Neuronal stem cell (in vitro differentiated cells): Measurements from ENCODE around the gene SLC11A1.

Source experiments
- DNase-seq: peaks from one replicate; pipeline ENCODE4 v3.0.0-alpha.2; 2013; ENCODE audit warnings: low spot score
- H2AFZ ChIP-seq: one replicate; pipeline ENCODE4 v1.6.1; 2013; ENCODE audit warnings: mild to moderate bottlenecking, low read length, inconsistent platforms
- H2AK5ac ChIP-seq: 2 replicates; pipeline ENCODE4 v1.6.1; 2013; ENCODE audit warnings: low read depth, mild to moderate bottlenecking, inconsistent platforms, low read length, moderate library complexity, mixed read lengths
- H2BK120ac ChIP-seq: 2 replicates; pipeline ENCODE4 v1.6.1; 2013; ENCODE audit warnings: low read depth, mild to moderate bottlenecking, inconsistent platforms, low read length, moderate library complexity, mixed read lengths
- H2BK12ac ChIP-seq: one replicate; pipeline ENCODE4 v1.6.1; 2013; ENCODE audit warnings: low read length, inconsistent platforms
- H2BK15ac ChIP-seq: 2 replicates; pipeline ENCODE4 v1.6.1; 2013; ENCODE audit warnings: mild to moderate bottlenecking, low read length, inconsistent platforms, mixed read lengths
- H2BK5ac ChIP-seq: one replicate; pipeline ENCODE4 v1.6.1; 2013; ENCODE audit warnings: inconsistent platforms, mild to moderate bottlenecking, low read length, moderate library complexity
- H3K14ac ChIP-seq: one replicate; pipeline ENCODE4 v1.6.1; 2013; ENCODE audit warnings: low read length, inconsistent platforms
- H3K18ac ChIP-seq: 2 replicates; pipeline ENCODE4 v1.6.1; 2013; ENCODE audit warnings: low read length, inconsistent platforms
- H3K23ac ChIP-seq: 2 replicates; pipeline ENCODE4 v1.6.1; 2013; ENCODE audit warnings: low read depth, mild to moderate bottlenecking, mixed read lengths, low read length, inconsistent platforms; ENCODE audit not compliant: poor library complexity
- H3K27ac ChIP-seq: replicated peaks from 3 replicates; pipeline ENCODE4 v1.5.1; 2013; ENCODE audit warnings: low read length, inconsistent platforms
- H3K27me3 ChIP-seq, 3 experiments: 2 replicates each; pipeline ENCODE4 v1.6.1; 2013; ENCODE audit warnings: low read length in 3 of 3, mild to moderate bottlenecking in 2 of 3, inconsistent platforms in 1 of 3, low read depth in 1 of 3, mixed read lengths in 1 of 3, moderate library complexity in 1 of 3; ENCODE audit not compliant: control insufficient read depth in 3 of 3, insufficient read depth in 3 of 3
- H3K36me3 ChIP-seq, 2 donors: replicated peaks in 1 of 2; 2 replicates each; pipeline ENCODE4 v1.6.1; 2013; ENCODE audit warnings: low read length in 2 of 2; ENCODE audit not compliant: control insufficient read depth in 2 of 2, insufficient read depth in 2 of 2
- H3K4ac ChIP-seq: 2 replicates; pipeline ENCODE4 v1.6.1; 2013; ENCODE audit warnings: inconsistent platforms, mild to moderate bottlenecking, low read length, moderate library complexity
- H3K4me1 ChIP-seq, 2 donors: 1 replicate in 1 of 2; 2 replicates in 1 of 2; pipeline ENCODE4 v1.6.1; 2013; ENCODE audit warnings: low read length in 2 of 2, low read depth in 1 of 2; ENCODE audit not compliant: control insufficient read depth in 2 of 2, insufficient read depth in 1 of 2
- H3K4me2 ChIP-seq: one replicate; pipeline ENCODE4 v1.6.1; 2013; ENCODE audit warnings: mild to moderate bottlenecking, low read length, inconsistent platforms; ENCODE audit not compliant: insufficient read depth, poor library complexity, severe bottlenecking
- H3K4me3 ChIP-seq, 2 donors: 2 replicates each; pipeline ENCODE4 v1.5.1; 2013; ENCODE audit warnings: low read length in 2 of 2, mild to moderate bottlenecking in 2 of 2, inconsistent platforms in 1 of 2, moderate library complexity in 1 of 2
- H3K79me1 ChIP-seq: one replicate; pipeline ENCODE4 v1.6.1; 2013; ENCODE audit warnings: low read depth, mild to moderate bottlenecking, inconsistent platforms, low read length, moderate library complexity
- H3K9ac ChIP-seq: one replicate; pipeline ENCODE4 v1.6.1; 2013; ENCODE audit warnings: mild to moderate bottlenecking, low read depth, low read length, inconsistent platforms; ENCODE audit not compliant: poor library complexity
- H3K9me3 ChIP-seq, 2 donors: replicated peaks in 1 of 2; 2 replicates each; pipeline versions ENCODE3 to v1.6.1; 2013; ENCODE audit warnings: low read length in 2 of 2, mild to moderate bottlenecking in 2 of 2, inconsistent platforms in 1 of 2, low read depth in 1 of 2, mixed read lengths in 1 of 2, moderate library complexity in 1 of 2; ENCODE audit not compliant: control insufficient read depth in 2 of 2, insufficient read depth in 1 of 2
- H4K8ac ChIP-seq: one replicate; pipeline ENCODE4 v1.6.1; 2013; ENCODE audit warnings: low read depth, mild to moderate bottlenecking, inconsistent platforms, low read length, moderate library complexity
- H4K91ac ChIP-seq: one replicate; pipeline ENCODE4 v1.6.1; 2013; ENCODE audit warnings: low read length, low read depth, mild to moderate bottlenecking, inconsistent platforms; ENCODE audit not compliant: poor library complexity
- WGBS, 2 donors: extraction: QIAGEN DNeasy Blood & Tissue Kit; methylation state at CpG; one replicate each; pipeline ENCODE4 v1.1.7; 2013; ENCODE audit warnings: missing lambda C conversion rate in 2 of 2, mixed read lengths in 1 of 2; ENCODE audit not compliant: insufficient read length in 2 of 2, insufficient replicate concordance in 1 of 2; ENCODE audit errors: extremely low coverage in 2 of 2; 5-methylcytosine and 5-hydroxymethylcytosine counted together

The SLC11A1 gene

DNA sequence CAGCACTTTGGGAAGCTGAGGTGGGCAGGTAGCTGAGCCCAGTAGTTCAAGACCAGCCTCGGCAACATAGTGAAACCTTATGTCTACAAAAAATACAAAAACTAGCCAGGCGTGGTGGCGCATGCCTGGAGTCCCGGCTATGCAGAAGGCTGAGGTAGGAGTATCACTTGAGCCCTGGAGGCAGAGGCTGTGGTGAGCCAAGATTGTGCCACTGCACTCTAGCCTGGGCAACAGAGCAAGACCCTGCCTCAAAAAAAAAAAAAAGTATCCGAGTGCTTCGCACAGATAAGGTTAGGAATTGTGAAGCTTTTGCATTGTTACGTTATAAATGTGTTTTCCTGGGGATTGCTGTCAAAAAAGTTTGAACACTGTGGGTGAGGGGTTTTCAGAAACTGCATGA, 21.7 kb downstream of the SLC11A1 start:
- no peak overlapping the region for H4K91ac ChIP-seq
- H3K9ac ChIP-seq: no peak overlapping the region
- H2AFZ ChIP-seq: no peak overlapping the region
- H2BK120ac ChIP-seq: no peak overlapping the region
- H3K36me3 ChIP-seq: peaks cover 21 to 41% of the 10 kb centered on the region in 2 donors
- peaks cover 4 to 6% (median 6%) of the 10 kb centered on the region in 3 experiments for H3K27me3 ChIP-seq
- H3K4me2 ChIP-seq: no peak overlapping the region
- H3K23ac ChIP-seq: no peak overlapping the region
- peaks cover 20 to 25% of the 10 kb centered on the region in 2 donors for H3K4me1 ChIP-seq
- H2AK5ac ChIP-seq: no peak overlapping the region
- no peak overlapping the region for H2BK15ac ChIP-seq
- no peak for DNase-seq
- H3K4ac ChIP-seq: no peak overlapping the region
- H3K4me3 ChIP-seq: no peak overlapping the region
- no peak overlapping the region for H3K27ac ChIP-seq
- H2BK5ac ChIP-seq: no peak overlapping the region
- H3K18ac ChIP-seq: no peak overlapping the region
- no peaks in the 10 kb centered on the region for H3K9me3 ChIP-seq
- no peak overlapping the region for H4K8ac ChIP-seq
- H3K14ac ChIP-seq: no peak overlapping the region
- no CpG with 5 or more reads among the region's 7 CpGs for WGBS, 2 donors
- no peak overlapping the region for H2BK12ac ChIP-seq
- peaks cover 6% of the 10 kb centered on the region for H3K79me1 ChIP-seq

DNA sequence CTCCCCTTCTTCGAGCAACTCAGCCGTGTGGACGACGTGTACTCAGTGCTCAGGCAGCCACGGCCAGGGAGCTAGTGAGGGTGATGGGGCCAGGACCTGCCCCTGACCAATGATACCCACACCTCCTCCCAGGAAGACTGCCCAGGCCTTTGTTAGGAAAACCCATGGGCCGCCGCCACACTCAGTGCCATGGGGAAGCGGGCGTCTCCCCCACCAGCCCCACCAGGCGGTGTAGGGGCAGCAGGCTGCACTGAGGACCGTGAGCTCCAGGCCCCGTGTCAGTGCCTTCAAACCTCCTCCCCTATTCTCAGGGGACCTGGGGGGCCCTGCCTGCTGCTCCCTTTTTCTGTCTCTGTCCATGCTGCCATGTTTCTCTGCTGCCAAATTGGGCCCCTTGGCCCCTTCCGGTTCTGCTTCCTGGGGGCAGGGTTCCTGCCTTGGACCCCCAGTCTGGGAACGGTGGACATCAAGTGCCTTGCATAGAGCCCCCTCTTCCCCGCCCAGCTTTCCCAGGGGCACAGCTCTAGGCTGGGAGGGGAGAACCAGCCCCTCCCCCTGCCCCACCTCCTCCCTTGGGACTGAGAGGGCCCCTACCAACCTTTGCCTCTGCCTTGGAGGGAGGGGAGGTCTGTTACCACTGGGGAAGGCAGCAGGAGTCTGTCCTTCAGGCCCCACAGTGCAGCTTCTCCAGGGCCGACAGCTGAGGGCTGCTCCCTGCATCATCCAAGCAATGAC, 22.4 kb downstream of the SLC11A1 start:
- H3K9ac ChIP-seq: no peak overlapping the region
- peak overlapping the region; percentile 48 for H3K23ac ChIP-seq
- no peak overlapping the region for H3K4me3 ChIP-seq
- H3K4ac ChIP-seq: no peak overlapping the region
- H4K8ac ChIP-seq: no peak overlapping the region
- H3K18ac ChIP-seq: no peak overlapping the region
- no peak overlapping the region for H2BK5ac ChIP-seq
- no CpG with 5 or more reads among the region's 16 CpGs for WGBS, 2 donors
- no peak overlapping the region for H2AFZ ChIP-seq
- H3K4me2 ChIP-seq: no peak overlapping the region
- no peak overlapping the region for H2BK120ac ChIP-seq
- H3K9me3 ChIP-seq: no peaks in the 10 kb centered on the region
- no peak for DNase-seq
- H3K27me3 ChIP-seq: no peaks in the 10 kb centered on the region
- peak overlapping the region; percentile 47 for H2AK5ac ChIP-seq
- no peak overlapping the region for H3K27ac ChIP-seq
- H4K91ac ChIP-seq: no peak overlapping the region
- no peak overlapping the region for H2BK15ac ChIP-seq
- peaks cover 21 to 41% of the 10 kb centered on the region in 2 donors for H3K36me3 ChIP-seq
- H2BK12ac ChIP-seq: no peak overlapping the region
- peaks cover 6% of the 10 kb centered on the region for H3K79me1 ChIP-seq
- peaks cover 18 to 21% of the 10 kb centered on the region in 2 donors for H3K4me1 ChIP-seq
- H3K14ac ChIP-seq: no peak overlapping the region

DNA sequence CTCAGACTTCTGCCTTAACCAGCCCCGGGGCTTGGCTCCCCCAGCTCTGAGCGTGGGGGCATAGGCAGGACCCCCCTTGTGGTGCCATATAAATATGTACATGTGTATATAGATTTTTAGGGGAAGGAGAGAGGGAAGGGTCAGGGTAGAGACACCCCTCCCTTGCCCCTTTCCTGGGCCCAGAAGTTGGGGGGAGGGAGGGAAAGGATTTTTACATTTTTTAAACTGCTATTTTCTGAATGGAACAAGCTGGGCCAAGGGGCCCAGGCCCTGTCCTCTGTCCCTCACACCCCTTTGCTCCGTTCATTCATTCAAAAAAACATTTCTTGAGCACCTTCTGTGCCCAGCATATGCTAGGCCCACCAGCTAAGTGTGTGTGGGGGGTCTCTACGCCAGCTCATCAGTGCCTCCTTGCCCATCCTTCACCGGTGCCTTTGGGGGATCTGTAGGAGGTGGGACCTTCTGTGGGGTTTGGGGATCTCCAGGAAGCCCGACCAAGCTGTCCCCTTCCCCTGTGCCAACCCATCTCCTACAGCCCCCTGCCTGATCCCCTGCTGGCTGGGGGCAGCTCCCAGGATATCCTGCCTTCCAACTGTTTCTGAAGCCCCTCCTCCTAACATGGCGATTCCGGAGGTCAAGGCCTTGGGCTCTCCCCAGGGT, 23.1 kb downstream of the SLC11A1 start:
- H3K4ac ChIP-seq: no peak overlapping the region
- H3K18ac ChIP-seq: peak overlapping the region; percentile 83
- H2BK12ac ChIP-seq: peak overlapping the region; percentile 46
- H3K9me3 ChIP-seq: no peaks in the 10 kb centered on the region
- peak overlapping the region; percentile 75 for H2AFZ ChIP-seq
- H3K9ac ChIP-seq: peak overlapping the region; percentile 50
- peak overlapping the region; percentile 26 for H2BK120ac ChIP-seq
- peaks cover 21 to 41% of the 10 kb centered on the region in 2 donors for H3K36me3 ChIP-seq
- H4K8ac ChIP-seq: no peak overlapping the region
- no CpG with 5 or more reads among the region's 8 CpGs for WGBS, 2 donors
- H3K79me1 ChIP-seq: peaks cover 6% of the 10 kb centered on the region
- peak overlapping the region; percentile 87 for H2BK5ac ChIP-seq
- H3K4me1 ChIP-seq: peaks cover 18 to 21% of the 10 kb centered on the region in 2 donors
- H3K4me3 ChIP-seq: peak overlapping the region in 1 of 2 donors; percentile 53
- no peak for DNase-seq
- H2BK15ac ChIP-seq: no peak overlapping the region
- no peak overlapping the region for H4K91ac ChIP-seq
- no peaks in the 10 kb centered on the region for H3K27me3 ChIP-seq
- H3K23ac ChIP-seq: no peak overlapping the region
- no peak overlapping the region for H3K14ac ChIP-seq
- peak overlapping the region; percentile 86 for H3K4me2 ChIP-seq
- peak overlapping the region; percentile 89 for H3K27ac ChIP-seq
- peak overlapping the region; percentile 47 for H2AK5ac ChIP-seq

DNA sequence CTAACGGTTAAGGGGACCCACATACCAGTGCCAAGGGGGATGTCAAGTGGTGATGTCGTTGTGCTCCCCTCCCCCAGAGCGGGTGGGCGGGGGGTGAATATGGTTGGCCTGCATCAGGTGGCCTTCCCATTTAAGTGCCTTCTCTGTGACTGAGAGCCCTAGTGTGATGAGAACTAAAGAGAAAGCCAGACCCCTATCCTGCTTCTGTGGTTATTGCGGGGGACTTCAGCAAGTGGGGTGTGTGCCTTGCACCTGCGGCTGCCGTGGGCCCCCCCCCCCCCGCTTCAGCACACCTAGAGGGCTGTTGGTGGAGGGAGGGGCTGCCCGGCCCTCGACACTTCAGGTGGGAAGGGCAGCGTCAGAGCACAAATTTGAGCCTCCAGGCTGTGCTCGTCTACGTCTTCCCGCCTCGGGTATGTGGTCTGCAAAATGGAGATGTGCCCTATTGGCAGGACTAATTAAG, 23.7 kb downstream of the SLC11A1 start:
- Histone ChIP-seq H3K4ac (no peak overlapping the region), H2BK5ac (peak overlapping the region; percentile 87), H3K4me2 (peak overlapping the region; percentile 86), H2AK5ac (peak overlapping the region; percentile 10), H3K4me3 (peak overlapping the region; percentile 53 to 76), H3K4me1 (peaks cover 18 to 21% of the 10 kb centered on the region in 2 donors), H2BK12ac (no peak overlapping the region), H3K79me1 (peaks cover 3% of the 10 kb centered on the region), H3K14ac (peak overlapping the region; percentile 99), H4K91ac (no peak overlapping the region), H3K9me3 (no peaks in the 10 kb centered on the region), H3K18ac (peak overlapping the region; percentile 83), H2BK120ac (no peak overlapping the region), H2BK15ac (no peak overlapping the region), H3K36me3 (peaks cover 21 to 41% of the 10 kb centered on the region in 2 donors), H3K27me3 (no peaks in the 10 kb centered on the region), H3K27ac (peak overlapping the region; percentile 89), H2AFZ (peak overlapping the region; percentile 75), H3K23ac (peak overlapping the region; percentile 44), H4K8ac (no peak overlapping the region), H3K9ac (peak overlapping the region; percentile 90)
- peak; percentile 35 for DNase-seq
- no CpG with 5 or more reads among the region's 15 CpGs for WGBS, 2 donors
